SU-DHL-6 (cell line): ENCODE data around the gene C8G.

Experiments
- H2AFZ ChIP-seq: fragments of 200-600 bp; sonication (generic); 2 replicates; pipeline ENCODE4 v1.6.1; 2014; ENCODE audit warnings: low read depth, mild to moderate bottlenecking, moderate library complexity, mixed read lengths, antibody characterized with exemption, low read length; ENCODE audit not compliant: severe bottlenecking
- H3F3A ChIP-seq: fragments of 200-600 bp; shearing (Covaris generic); 2 replicates; pipeline ENCODE4 v1.6.0; 2016; ENCODE audit warnings: antibody characterized with exemption, mild to moderate bottlenecking; ENCODE audit not compliant: insufficient read depth
- H3K27ac ChIP-seq: fragments of 200-600 bp; sonication (generic); 2 replicates; pipeline ENCODE4 v1.5.1; 2016; ENCODE audit warnings: low read depth, mild to moderate bottlenecking, low read length, moderate library complexity, mixed read lengths
- H3K27me3 ChIP-seq: fragments of 200-600 bp; sonication (generic), shearing (Covaris generic); 2 replicates; pipeline ENCODE4 v1.6.0; 2014; ENCODE audit warnings: mild to moderate bottlenecking, low read length
- H3K36me3 ChIP-seq: fragments of 200-600 bp; sonication (generic); 2 replicates; pipeline ENCODE4 v1.6.1; 2014; ENCODE audit warnings: mild to moderate bottlenecking, low read length, mixed read lengths
- H3K4me2 ChIP-seq: fragments of 300-600, 200-600 bp; shearing (Covaris generic), sonication (generic); 2 replicates; pipeline ENCODE4 v1.6.0; 2014; ENCODE audit warnings: low read length, low read depth, mild to moderate bottlenecking; ENCODE audit not compliant: poor library complexity, severe bottlenecking
- H3K4me3 ChIP-seq: fragments of 200-600 bp; sonication (generic); 2 replicates; pipeline ENCODE4 v1.5.1; 2014; ENCODE audit warnings: antibody characterized with exemption, low read length, mild to moderate bottlenecking, mixed read lengths; ENCODE audit not compliant: insufficient read depth, poor library complexity, severe bottlenecking
- H3K79me2 ChIP-seq: fragments of 200-600 bp; sonication (generic); 2 replicates; pipeline ENCODE4 v1.6.1; 2014; ENCODE audit warnings: mild to moderate bottlenecking, low read length, moderate library complexity; ENCODE audit not compliant: insufficient read depth
- H3K9ac ChIP-seq: fragments of 200-600 bp; sonication (generic); 2 replicates; pipeline ENCODE4 v1.7.0; 2014; ENCODE audit warnings: mild to moderate bottlenecking, low read length
- H3K9me2 ChIP-seq: fragments of 200-600 bp; sonication (generic); replicated peaks from 2 replicates; pipeline ENCODE4 v1.6.1; 2014; ENCODE audit warnings: low read length; ENCODE audit not compliant: insufficient read depth
- H3K9me3 ChIP-seq: fragments of 200-600 bp; sonication (generic); 2 replicates; pipeline ENCODE4 v1.6.1; 2014; ENCODE audit warnings: low read length, mixed read lengths; ENCODE audit not compliant: insufficient read depth
- H4K20me1 ChIP-seq: fragments of 200-600 bp; sonication (generic); 2 replicates; pipeline ENCODE4 v1.6.1; 2014; ENCODE audit warnings: low read depth, mild to moderate bottlenecking, antibody characterized with exemption, low read length, moderate library complexity, mixed read lengths
- CTCF ChIP-seq: fragments of 200-600 bp; sonication (generic); IDR thresholded peaks from one replicate; pipeline ENCODE4 v1.5.1; 2017; ENCODE audit warnings: antibody characterized with exemption, mild to moderate bottlenecking, low read length, moderate library complexity; ENCODE audit not compliant: insufficient read depth, poor library complexity, severe bottlenecking
- EZH2phosphoT487 ChIP-seq: fragments of 200-600 bp; sonication (generic), shearing (Covaris generic); conservative IDR thresholded peaks from 2 replicates; pipeline ENCODE4 v1.6.1; 2018; ENCODE audit warnings: mild to moderate bottlenecking, antibody characterized with exemption, low read length, moderate library complexity, mixed read lengths

The C8G gene

GRCh38 chr9:136970361-136970760, 25.3 kb downstream of the C8G start:
- no peaks in the 10 kb centered on the region for H3F3A ChIP-seq
- no peaks in the 10 kb centered on the region for H3K9me3 ChIP-seq
- H3K4me3 ChIP-seq: no peak overlapping the region
- H2AFZ ChIP-seq: no peak overlapping the region
- H3K9ac ChIP-seq: no peak overlapping the region
- TF ChIP-seq EZH2phosphoT487: no peak
- no peak for TF ChIP-seq CTCF
- H4K20me1 ChIP-seq: no peaks in the 10 kb centered on the region
- H3K36me3 ChIP-seq: no peaks in the 10 kb centered on the region
- no peaks in the 10 kb centered on the region for H3K27me3 ChIP-seq
- no peaks in the 10 kb centered on the region for H3K9me2 ChIP-seq
- H3K79me2 ChIP-seq: no peaks in the 10 kb centered on the region
- H3K27ac ChIP-seq: no peak overlapping the region
- no peak overlapping the region for H3K4me2 ChIP-seq

DNA sequence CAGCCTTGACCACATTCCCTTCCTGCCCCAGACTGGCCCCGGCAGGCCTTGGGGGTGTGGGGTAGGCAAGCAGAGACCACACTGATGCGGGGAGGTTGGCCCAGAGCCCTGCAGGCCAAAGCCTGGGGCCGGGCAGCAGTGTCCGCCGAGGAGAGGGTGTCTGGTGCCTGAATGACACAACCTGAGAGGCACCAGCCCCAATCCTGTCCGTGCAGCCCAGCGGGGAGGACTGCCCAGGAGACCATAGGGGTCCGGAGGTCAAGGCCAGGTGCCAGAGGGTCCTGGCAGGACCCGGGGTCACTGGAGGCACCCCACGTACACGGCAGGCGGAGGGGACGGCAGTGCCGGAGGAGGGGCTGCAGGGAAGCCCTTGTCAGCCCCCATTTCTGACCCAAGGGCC, 26.7 kb downstream of the C8G start:
- no peak overlapping the region for H2AFZ ChIP-seq
- no peaks in the 10 kb centered on the region for H3K9me2 ChIP-seq
- no peak for TF ChIP-seq CTCF
- H3F3A ChIP-seq: no peaks in the 10 kb centered on the region
- H3K36me3 ChIP-seq: no peaks in the 10 kb centered on the region
- H3K79me2 ChIP-seq: no peaks in the 10 kb centered on the region
- no peak overlapping the region for H3K4me2 ChIP-seq
- H3K9me3 ChIP-seq: no peaks in the 10 kb centered on the region
- no peak overlapping the region for H3K27ac ChIP-seq
- no peaks in the 10 kb centered on the region for H3K27me3 ChIP-seq
- H4K20me1 ChIP-seq: no peaks in the 10 kb centered on the region
- H3K4me3 ChIP-seq: no peak overlapping the region
- H3K9ac ChIP-seq: no peak overlapping the region

DNA sequence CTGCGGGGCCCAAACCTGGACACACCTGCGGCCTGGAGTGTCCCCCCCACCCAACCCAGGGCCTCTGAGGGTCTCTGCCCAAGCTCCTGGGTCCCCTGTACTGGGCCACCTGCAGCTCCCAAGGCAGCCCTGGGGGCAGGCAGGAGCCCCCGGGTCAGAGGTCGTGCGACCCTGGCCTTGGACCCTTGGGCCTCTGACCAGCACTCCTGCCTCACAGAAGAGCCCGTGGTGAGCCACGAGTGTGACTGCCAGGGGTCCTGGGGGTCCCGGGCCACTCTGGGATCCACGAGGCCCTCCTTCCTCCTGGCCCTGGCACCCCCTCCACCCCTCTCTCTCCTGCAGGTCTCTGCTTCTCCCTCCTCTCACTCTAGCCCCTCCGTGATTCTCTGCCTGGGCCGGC, 27.3 kb downstream of the C8G start:
- no peak overlapping the region for H3K9ac ChIP-seq
- H2AFZ ChIP-seq: no peak overlapping the region
- H3K27ac ChIP-seq: no peak overlapping the region
- H3K79me2 ChIP-seq: no peaks in the 10 kb centered on the region
- no peaks in the 10 kb centered on the region for H3K27me3 ChIP-seq
- H3K4me3 ChIP-seq: no peak overlapping the region
- H4K20me1 ChIP-seq: no peaks in the 10 kb centered on the region
- no peaks in the 10 kb centered on the region for H3K9me3 ChIP-seq
- H3K9me2 ChIP-seq: no peaks in the 10 kb centered on the region
- H3K36me3 ChIP-seq: no peaks in the 10 kb centered on the region
- no peak overlapping the region for H3K4me2 ChIP-seq
- H3F3A ChIP-seq: no peaks in the 10 kb centered on the region
- TF ChIP-seq EZH2phosphoT487 (no peak), CTCF (no peak)

DNA sequence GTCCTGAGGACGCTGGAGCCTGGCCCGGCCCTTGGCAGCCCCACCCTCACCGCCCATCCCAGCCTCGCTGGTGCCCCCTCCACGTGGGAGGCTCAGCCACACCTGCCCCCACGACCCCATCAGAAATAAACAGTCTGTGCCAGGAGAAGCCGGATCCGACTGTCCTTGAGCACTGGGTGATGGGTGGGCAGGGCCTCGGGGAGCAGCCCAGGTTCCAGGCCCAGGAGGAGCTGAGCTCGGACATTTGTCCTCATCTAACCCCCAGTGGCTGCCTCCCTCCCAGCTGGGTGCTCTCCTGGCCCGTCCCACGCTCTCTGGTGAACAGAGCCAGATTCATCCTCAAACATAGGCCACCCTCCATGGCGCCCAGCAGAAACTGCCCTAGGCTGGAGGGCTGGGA, 27.7 kb downstream of the C8G start:
- no peaks in the 10 kb centered on the region for H3K9me3 ChIP-seq
- H3K27ac ChIP-seq: no peak overlapping the region
- no peak overlapping the region for H2AFZ ChIP-seq
- no peaks in the 10 kb centered on the region for H3K79me2 ChIP-seq
- no peaks in the 10 kb centered on the region for H3F3A ChIP-seq
- H3K9me2 ChIP-seq: no peaks in the 10 kb centered on the region
- H4K20me1 ChIP-seq: no peaks in the 10 kb centered on the region
- H3K27me3 ChIP-seq: no peaks in the 10 kb centered on the region
- no peak overlapping the region for H3K4me3 ChIP-seq
- TF ChIP-seq EZH2phosphoT487 (no peak), CTCF (no peak)
- H3K4me2 ChIP-seq: no peak overlapping the region
- no peak overlapping the region for H3K9ac ChIP-seq
- H3K36me3 ChIP-seq: no peaks in the 10 kb centered on the region
